WERI-Rb-1 (cell line): ENCODE data around the gene ANGPTL2.

ENCODE experiments used
- DNase-seq: peaks from one replicate; pipeline ENCODE4 v3.0.0-alpha.2; 2020
- H3K27ac ChIP-seq: fragments of 250-450 bp; sonication (Bioruptor Pico); 2 replicates; pipeline ENCODE4 v1.5.1; 2020; ENCODE audit warnings: mild to moderate bottlenecking, moderate library complexity
- H3K27me3 ChIP-seq: fragments of 250-450 bp; sonication (Bioruptor Pico); 2 replicates; pipeline ENCODE4 v1.5.1; 2021; ENCODE audit warnings: mild to moderate bottlenecking, low read depth, moderate library complexity; ENCODE audit not compliant: insufficient read depth, severe bottlenecking
- H3K36me3 ChIP-seq: fragments of 250-450 bp; sonication (Bioruptor Pico); 2 replicates; pipeline ENCODE4 v1.5.1; 2020; ENCODE audit warnings: mild to moderate bottlenecking, moderate library complexity
- H3K4me3 ChIP-seq: 2 replicates; pipeline ENCODE4 v1.5.1; 2011; ENCODE audit warnings: low read depth, mild to moderate bottlenecking, control low read depth, low read length
- H3K9me3 ChIP-seq: fragments of 250-450 bp; sonication (Bioruptor Pico); 2 replicates; pipeline ENCODE4 v1.5.1; 2021; ENCODE audit warnings: mild to moderate bottlenecking, moderate library complexity; ENCODE audit not compliant: severe bottlenecking
- CTCF ChIP-seq: IDR thresholded peaks from 2 replicates; pipeline ENCODE4 v1.5.1; 2011; ENCODE audit warnings: low read depth, mild to moderate bottlenecking, control low read depth, inconsistent platforms, low read length

Gene ANGPTL2

GRCh38 chr9:127083138-127083980 is 39.1 kb downstream of the ANGPTL2 start:
- peak; percentile 4 for DNase-seq
- Histone ChIP-seq H3K27ac (no peak overlapping the region), H3K27me3 (no peaks in the 10 kb centered on the region), H3K36me3 (peaks cover 5% of the 10 kb centered on the region), H3K4me3 (no peak overlapping the region), H3K9me3 (no peaks in the 10 kb centered on the region)
- TF ChIP-seq CTCF, result no peak

- peak; percentile 6 for DNase-seq
- Histone ChIP-seq H3K4me3 (no peak overlapping the region), H3K27me3 (no peaks in the 10 kb centered on the region), H3K36me3 (no peaks in the 10 kb centered on the region), H3K9me3 (no peaks in the 10 kb centered on the region), H3K27ac (no peak overlapping the region)
- TF ChIP-seq CTCF, result no peak
Observed at GRCh38 chr9:127081250-127082185, 40.9 kb downstream of the ANGPTL2 start.

- Histone ChIP-seq H3K27me3 (no peaks in the 10 kb centered on the region), H3K4me3 (no peak overlapping the region), H3K36me3 (no peaks in the 10 kb centered on the region), H3K27ac (no peak overlapping the region), H3K9me3 (no peaks in the 10 kb centered on the region)
- DNase-seq, result peak; percentile 3
- TF ChIP-seq CTCF, result no peak
Observed at GRCh38 chr9:127079446-127080140, 42.8 kb downstream of the ANGPTL2 start.

- TF ChIP-seq CTCF, result no peak
- no peaks in the 10 kb centered on the region for H3K27me3 ChIP-seq
- H3K27ac ChIP-seq, result no peak overlapping the region
- DNase-seq, result no peak
- H3K36me3 ChIP-seq, result no peaks in the 10 kb centered on the region
- no peaks in the 10 kb centered on the region for H3K9me3 ChIP-seq
- H3K4me3 ChIP-seq, result no peak overlapping the region
Observed at GRCh38 chr9:127078988-127079387, 43.4 kb downstream of the ANGPTL2 start.

- TF ChIP-seq CTCF, result no peak
Observed at GRCh38 chr9:127078336-127078735, 44.1 kb downstream of the ANGPTL2 start.

More at GRCh38 chr9:127078336-127078735, 44.1 kb downstream of the ANGPTL2 start:
- Histone ChIP-seq H3K4me3 (no peak overlapping the region), H3K36me3 (no peaks in the 10 kb centered on the region), H3K27ac (no peak overlapping the region), H3K27me3 (no peaks in the 10 kb centered on the region), H3K9me3 (no peaks in the 10 kb centered on the region)
- no peak for DNase-seq
